Measurements from ENCODE around the gene RYR1.
"Not testable (repeated sequence)": the region's sequence is repeated elsewhere in the genome, so short reads cannot be mapped to it uniquely, and the experiment has no call there.

RYR1 gene

GRCh38 chr19:38400361-38400760 is 33.1 kb upstream of the RYR1 start:
- DNase-seq (ENCODE audit: low spot score): no peak

- no peak for DNase-seq (ENCODE audit: low spot score)
These were observed 32.3 kb upstream of the RYR1 start for GRCh38 chr19:38401148-38401547.

GRCh38 chr19:38402623-38402966 is 30.9 kb upstream of the RYR1 start:
- no peak for DNase-seq (ENCODE audit: low spot score)

GRCh38 chr19:38402967-38403674 is 30.4 kb upstream of the RYR1 start, which contains the start of gene FAM98C:
FAM98C (plus strand) TSS chr19:38403093; CDS start chr19:38403154, 61 bp downstream.
- DNase-seq (ENCODE audit: low spot score): peak; percentile 96

GRCh38 chr19:38404858-38405257 is 28.6 kb upstream of the RYR1 start:
- no peak for DNase-seq (ENCODE audit: low spot score)

- DNase-seq (ENCODE audit: low spot score): no peak
These were observed 28.2 kb upstream of the RYR1 start for GRCh38 chr19:38405276-38405675.

- no peak for DNase-seq (ENCODE audit: low spot score)
These were observed 23.8 kb upstream of the RYR1 start for GRCh38 chr19:38409631-38410133.

- not testable (repeated sequence) for DNase-seq (ENCODE audit: low spot score)
These were observed 23.1 kb upstream of the RYR1 start for GRCh38 chr19:38410407-38410806.

GRCh38 chr19:38411041-38411712 is 22.3 kb upstream of the RYR1 start:
- no peak for DNase-seq (ENCODE audit: low spot score)

GRCh38 chr19:38411898-38412297 is 21.6 kb upstream of the RYR1 start:
- not testable (repeated sequence) for DNase-seq (ENCODE audit: low spot score)

- no peak for DNase-seq (ENCODE audit: low spot score)
These were observed 21.0 kb upstream of the RYR1 start for GRCh38 chr19:38412491-38412890.

GRCh38 chr19:38412961-38413360 is 20.5 kb upstream of the RYR1 start:
- DNase-seq (ENCODE audit: low spot score): no peak

- DNase-seq (ENCODE audit: low spot score): no peak
These were observed 20.1 kb upstream of the RYR1 start for GRCh38 chr19:38413416-38413815.

GRCh38 chr19:38417146-38417543 is 16.3 kb upstream of the RYR1 start:
- DNase-seq (ENCODE audit: low spot score): no peak

- peak; percentile 25 for DNase-seq (ENCODE audit: low spot score)
These were observed 15.7 kb upstream of the RYR1 start for GRCh38 chr19:38417544-38418506.

- no peak for DNase-seq (ENCODE audit: low spot score)
These were observed 12.6 kb upstream of the RYR1 start for GRCh38 chr19:38420935-38421334.

- DNase-seq (ENCODE audit: low spot score): no peak
These were observed 11.6 kb upstream of the RYR1 start for GRCh38 chr19:38421856-38422255.

GRCh38 chr19:38422438-38422837 is 11.1 kb upstream of the RYR1 start:
- no peak for DNase-seq (ENCODE audit: low spot score)

- DNase-seq (ENCODE audit: low spot score): no peak
These were observed 9.2 kb upstream of the RYR1 start for GRCh38 chr19:38424272-38424671.

- no peak for DNase-seq (ENCODE audit: low spot score)
These were observed 8.2 kb upstream of the RYR1 start for GRCh38 chr19:38425222-38425809.

GRCh38 chr19:38425810-38426466 is 7.6 kb upstream of the RYR1 start, which contains the start of gene RASGRP4:
RASGRP4 (minus strand) TSS chr19:38426219; CDS start chr19:38426091, 128 bp downstream.
- DNase-seq (ENCODE audit: low spot score): peak; percentile 32
